WTC11 (cell line): Measurements from ENCODE around the gene C1orf185. TPM values are rescaled to one million over a fixed set of nuclear protein-coding genes. Genes with fewer than 3 reads are reported as not detected.

Experiments used
- ATAC-seq: fragments of 200-7000 bp; cut with Tn5 transposase; 2 replicates; pipeline ENCODE4 v1.10.0; 2021; ENCODE audit warnings: mild to moderate bottlenecking, moderate library complexity
- CTCF ChIA-PET: fragments of 300-600 bp; sonication (Branson Sonifier 250); formaldehyde crosslinking; loops from one replicate; lab custom pipeline; 2021; ENCODE audit warnings: antibody characterized with exemption; lab: Charles Lee
- POLR2A ChIA-PET: fragments of 350-600 bp; sonication (Branson Sonifier 250); formaldehyde crosslinking; loops from one replicate; lab custom pipeline; 2021; ENCODE audit warnings: antibody characterized with exemption; lab: Charles Lee
- DNase-seq: peaks from one replicate; pipeline ENCODE4 v3.0.0; 2021; ENCODE audit warnings: low spot score
- H3K27ac Mint-ChIP-seq: 2 replicates; pipeline ENCODE4 v1.8.0; 2021; ENCODE audit warnings: mixed read lengths
- H3K27me3 Mint-ChIP-seq: 2 replicates; pipeline ENCODE4 v1.8.0; 2021; ENCODE audit warnings: low read depth, mild to moderate bottlenecking, moderate library complexity, mixed read lengths
- H3K36me3 Mint-ChIP-seq: 2 replicates; pipeline ENCODE4 v1.8.0; 2021; ENCODE audit warnings: mixed read lengths
- H3K4me1 Mint-ChIP-seq: 2 replicates; pipeline ENCODE4 v1.8.0; 2022; ENCODE audit warnings: mixed read lengths
- H3K4me3 Mint-ChIP-seq: 2 replicates; pipeline ENCODE4 v1.8.0; 2021; ENCODE audit warnings: mild to moderate bottlenecking, moderate library complexity, mixed read lengths
- H3K9me3 Mint-ChIP-seq: 2 replicates; pipeline ENCODE4 v1.8.0; 2021; ENCODE audit warnings: mixed read lengths
- ARID4B ChIP-seq: sonication (generic); formaldehyde crosslinking; IDR thresholded peaks from 2 replicates; pipeline ENCODE4 v1.8.0; 2023; ENCODE audit warnings: missing genetic modification reagents, mild to moderate bottlenecking, borderline replicate concordance
- ATF2 ChIP-seq: sonication (generic); formaldehyde crosslinking; IDR thresholded peaks from 2 replicates; pipeline ENCODE4 v1.8.1; 2022; ENCODE audit warnings: low read depth, missing genetic modification reagents, borderline replicate concordance
- CDX4 ChIP-seq: fragments of 250-450 bp; sonication (Bioruptor Pico); IDR thresholded peaks from 2 replicates; pipeline ENCODE4 v1.9.0; 2021; ENCODE audit warnings: moderate library complexity, mild to moderate bottlenecking, inconsistent platforms, borderline replicate concordance
- CREB1 ChIP-seq: sonication (generic); formaldehyde crosslinking; IDR thresholded peaks from 2 replicates; pipeline ENCODE4 v1.8.0; 2023; ENCODE audit warnings: mild to moderate bottlenecking, missing genetic modification reagents
- CREM ChIP-seq: sonication (generic); formaldehyde crosslinking; IDR thresholded peaks from 2 replicates; pipeline ENCODE4 v1.8.1; 2022; ENCODE audit warnings: mild to moderate bottlenecking, missing genetic modification reagents, moderate library complexity
- E2F4 ChIP-seq: sonication (generic); formaldehyde crosslinking; IDR thresholded peaks from 2 replicates; pipeline ENCODE4 v1.8.1; 2022; ENCODE audit warnings: low read depth, mild to moderate bottlenecking, moderate library complexity, missing genetic modification reagents, borderline replicate concordance
- ELF4 ChIP-seq: sonication (generic); formaldehyde crosslinking; IDR thresholded peaks from 2 replicates; pipeline ENCODE4 v1.8.1; 2022; ENCODE audit warnings: low read depth, mild to moderate bottlenecking, moderate library complexity, missing genetic modification reagents
- FOXJ3 ChIP-seq: sonication (generic); formaldehyde crosslinking; IDR thresholded peaks from 2 replicates; pipeline ENCODE4 v1.9.0; 2021; ENCODE audit warnings: missing genetic modification reagents, mild to moderate bottlenecking, borderline replicate concordance
- FOXK1 ChIP-seq: sonication (generic); formaldehyde crosslinking; IDR thresholded peaks from 2 replicates; pipeline ENCODE4 v1.8.0; 2022; ENCODE audit warnings: mild to moderate bottlenecking, moderate library complexity, missing genetic modification reagents
- HMGA2 ChIP-seq: fragments of 250-450 bp; sonication (Bioruptor Pico); IDR thresholded peaks from 2 replicates; pipeline ENCODE4 v1.4.0; 2021; ENCODE audit warnings: mild to moderate bottlenecking, moderate library complexity
- HMGXB4 ChIP-seq: sonication (generic); formaldehyde crosslinking; IDR thresholded peaks from 2 replicates; pipeline ENCODE4 v1.8.1; 2023; ENCODE audit warnings: mild to moderate bottlenecking, moderate library complexity, missing genetic modification reagents
- JUN ChIP-seq: sonication (generic); formaldehyde crosslinking; IDR thresholded peaks from 2 replicates; pipeline ENCODE4 v1.8.0; 2023; ENCODE audit warnings: mild to moderate bottlenecking, missing genetic modification reagents
- MAX ChIP-seq: sonication (generic); formaldehyde crosslinking; IDR thresholded peaks from 2 replicates; pipeline ENCODE4 v1.8.0; 2022; ENCODE audit warnings: mild to moderate bottlenecking, missing genetic modification reagents
- NR2C2 ChIP-seq: sonication (generic); formaldehyde crosslinking; IDR thresholded peaks from 2 replicates; pipeline ENCODE4 v1.8.0; 2022; ENCODE audit warnings: mild to moderate bottlenecking, missing genetic modification reagents
- OVOL2 ChIP-seq: fragments of 250-450 bp; sonication (Bioruptor Pico); IDR thresholded peaks from 2 replicates; pipeline ENCODE4 v1.9.0; 2021; ENCODE audit warnings: mild to moderate bottlenecking, borderline replicate concordance
- PRRX2 ChIP-seq: fragments of 250-450 bp; sonication (Bioruptor Pico); IDR thresholded peaks from 2 replicates; pipeline ENCODE4 v1.8.0; 2021; ENCODE audit warnings: mild to moderate bottlenecking
- SP1 ChIP-seq: sonication (generic); formaldehyde crosslinking; conservative IDR thresholded peaks from 2 replicates; pipeline ENCODE4 v1.8.1; 2022; ENCODE audit warnings: missing genetic modification reagents
- TCF7 ChIP-seq: sonication (generic); formaldehyde crosslinking; IDR thresholded peaks from 2 replicates; pipeline ENCODE4 v1.8.0; 2022; ENCODE audit warnings: mild to moderate bottlenecking, low read depth, missing genetic modification reagents, moderate library complexity
- USF2 ChIP-seq: sonication (generic); formaldehyde crosslinking; IDR thresholded peaks from 2 replicates; pipeline ENCODE4 v1.8.1; 2023; ENCODE audit warnings: mild to moderate bottlenecking, missing genetic modification reagents, moderate library complexity
- ZBTB21 ChIP-seq: sonication (generic); formaldehyde crosslinking; IDR thresholded peaks from 2 replicates; pipeline ENCODE4 v1.8.1; 2023; ENCODE audit warnings: mild to moderate bottlenecking, missing genetic modification reagents, borderline replicate concordance
- ZBTB43 ChIP-seq: sonication (generic); formaldehyde crosslinking; IDR thresholded peaks from 2 replicates; pipeline ENCODE4 v1.8.1; 2023; ENCODE audit warnings: mild to moderate bottlenecking, missing genetic modification reagents
- total RNA-seq: library from RNA; stranded (reverse); gene quantifications from 3 replicates; pipeline ENCODE4 v1.2.3, GENCODE V29; 2021

C1orf185 gene
- total RNA-seq, 1 experiment from 2014 or later: not detected

- TF ChIP-seq ARID4B (no peak), E2F4 (CRISPR knock-in tag) (no peak), OVOL2 (no peak), ELF4 (CRISPR knock-in tag) (no peak), ATF2 (CRISPR knock-in tag) (no peak), TCF7 (CRISPR knock-in tag) (no peak), JUN (CRISPR knock-in tag) (no peak), SP1 (CRISPR knock-in tag) (no peak), CDX4 (CRISPR knock-in tag) (no peak), FOXK1 (no peak)
Observed at GRCh38 chr1:51088474-51088873, 13.6 kb upstream of the C1orf185 start (continued).

GRCh38 chr1:51093581-51093980, 8.4 kb upstream of the C1orf185 start:
- TF ChIP-seq CREB1 (CRISPR knock-in tag): no peak
- TF ChIP-seq MAX (CRISPR knock-in tag): no peak
- no peak for TF ChIP-seq PRRX2 (CRISPR knock-in tag)
- POLR2A ChIA-PET: no interaction called here
- no peak overlapping the region for H3K27ac Mint-ChIP-seq
- no peaks in the 10 kb centered on the region for H3K36me3 Mint-ChIP-seq
- DNase-seq (no peak), ATAC-seq (no peak)
- H3K27me3 Mint-ChIP-seq: no peaks in the 10 kb centered on the region; the same call in 1 of the 2 replicates
- CTCF ChIA-PET: no interaction called here
- H3K4me3 Mint-ChIP-seq: no peak overlapping the region
- H3K9me3 Mint-ChIP-seq: 0 out of 2 replicates have a peak, but pooled peaks cover under 1% of the 10 kb centered on the region
- H3K4me1 Mint-ChIP-seq: no peaks in the 10 kb centered on the region

GRCh38 chr1:51097171-51097570, 4.9 kb upstream of the C1orf185 start:
- no peaks in the 10 kb centered on the region; the same call in 1 of the 2 replicates for H3K27me3 Mint-ChIP-seq
- no peaks in the 10 kb centered on the region for H3K4me1 Mint-ChIP-seq
- CTCF ChIA-PET: no interaction called here
- POLR2A ChIA-PET: no interaction called here
- no peaks in the 10 kb centered on the region for H3K36me3 Mint-ChIP-seq
- no peak overlapping the region for H3K4me3 Mint-ChIP-seq
- DNase-seq (no peak), ATAC-seq (no peak)
- no peak overlapping the region for H3K27ac Mint-ChIP-seq
- 0 out of 2 replicates have a peak, but pooled peaks cover 6% of the 10 kb centered on the region for H3K9me3 Mint-ChIP-seq
- TF ChIP-seq USF2 (CRISPR knock-in tag) (no peak), CDX4 (CRISPR knock-in tag) (no peak), HMGXB4 (CRISPR knock-in tag) (no peak), CREM (CRISPR knock-in tag) (no peak), ZBTB43 (CRISPR knock-in tag) (no peak), CREB1 (CRISPR knock-in tag) (no peak), NR2C2 (CRISPR knock-in tag) (no peak), HMGA2 (CRISPR knock-in tag) (no peak), ZBTB21 (no peak), FOXK1 (no peak), FOXJ3 (CRISPR knock-in tag) (no peak)
